GM12878 (cell line): ENCODE data around the gene TANK.

Source experiments
- FOS ChIP-seq: IDR thresholded peaks from 3 replicates; pipeline ENCODE4 v1.6.1; 2011; ENCODE audit warnings: borderline replicate concordance; ENCODE audit not compliant: insufficient read length; ENCODE audit errors: extremely low read depth
- GATAD2B ChIP-seq: fragments of 450-650 bp; conservative IDR thresholded peaks from 2 replicates; pipeline ENCODE4 v1.6.1; 2017; ENCODE audit warnings: low read depth, mild to moderate bottlenecking, moderate library complexity
- POLR2A ChIP-seq: IDR thresholded peaks from 2 replicates; pipeline ENCODE4 v1.6.1; 2011; ENCODE audit warnings: low read depth, mild to moderate bottlenecking, low read length
- POLR2AphosphoS5 ChIP-seq: IDR thresholded peaks from 2 replicates; pipeline ENCODE4 v1.6.1; 2011; ENCODE audit warnings: mild to moderate bottlenecking, low read length, inconsistent platforms
- RCOR1 ChIP-seq: conservative IDR thresholded peaks from 2 replicates; pipeline ENCODE4 v1.6.1; 2012; ENCODE audit warnings: low read depth, low read length, improper control_type of control experiment
- SREBF2 ChIP-seq: IDR thresholded peaks from 2 replicates; pipeline ENCODE4 v1.6.1; 2012; ENCODE audit warnings: mild to moderate bottlenecking, low read length
- TARDBP ChIP-seq: IDR thresholded peaks from 2 replicates; pipeline ENCODE4 v1.6.1; 2016; ENCODE audit warnings: borderline replicate concordance
- TF ChIP-seq, protein P1 (sequence below), 3 experiments: IDR thresholded peaks in 2 of 3; conservative IDR thresholded peaks in 1 of 3; 2 replicates each; pipeline ENCODE4 v1.5.1; 2011; ENCODE audit warnings: low read depth in 3 of 3, low read length in 3 of 3, mild to moderate bottlenecking in 3 of 3, control low read depth in 2 of 3, moderate library complexity in 2 of 3, inconsistent platforms in 1 of 3, mixed read lengths in 1 of 3; ENCODE audit not compliant: control insufficient read depth in 2 of 3, insufficient read depth in 1 of 3; ENCODE audit errors: extremely low read depth in 1 of 3
- TF ChIP-seq, protein P2 (sequence below): fragments of 450-650 bp; IDR thresholded peaks from 2 replicates; pipeline ENCODE4 v1.6.1; 2017; ENCODE audit warnings: mild to moderate bottlenecking, moderate library complexity
- TF ChIP-seq, protein P3 (sequence below): fragments of 450-650 bp; formaldehyde crosslinking; IDR thresholded peaks from 2 replicates; pipeline ENCODE4 v1.5.0; 2022; ENCODE audit warnings: mild to moderate bottlenecking, missing genetic modification characterization
- TF ChIP-seq, protein P4 (sequence below): IDR thresholded peaks from 2 replicates; pipeline ENCODE4 v1.6.1; 2012; ENCODE audit warnings: low read length, inconsistent platforms
- TF ChIP-seq, protein P5 (sequence below): fragments of 450-650 bp; IDR thresholded peaks from 2 replicates; pipeline ENCODE4 v1.6.1; 2016; ENCODE audit warnings: mild to moderate bottlenecking, moderate library complexity, borderline replicate concordance
- TF ChIP-seq, protein P6 (sequence below): fragments of 450-650 bp; formaldehyde crosslinking; IDR thresholded peaks from 2 replicates; pipeline ENCODE4 v1.4.0; 2022; ENCODE audit warnings: mild to moderate bottlenecking, moderate library complexity

DNA sequence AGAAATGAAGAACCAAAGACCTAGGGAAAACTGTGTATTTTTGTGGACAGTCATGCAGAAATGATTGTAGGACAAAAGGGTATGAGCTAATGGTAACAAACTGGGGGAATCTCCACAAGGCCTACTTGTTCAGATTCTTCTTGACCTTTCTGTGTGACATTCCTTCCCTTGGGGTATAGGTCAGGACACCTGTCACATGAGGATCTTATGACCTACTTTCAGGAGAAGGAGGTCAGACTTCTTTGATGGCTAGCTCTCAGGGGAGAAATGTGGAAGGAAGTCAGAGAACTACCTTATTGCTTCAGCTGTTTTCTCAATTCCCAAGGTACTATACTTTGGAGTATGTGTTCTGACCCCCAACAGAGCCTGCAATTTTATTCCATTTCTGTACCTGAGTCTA is 40.7 kb upstream of the TANK start:
- TF ChIP-seq TARDBP = no peak
- TF ChIP-seq, protein P1, sequence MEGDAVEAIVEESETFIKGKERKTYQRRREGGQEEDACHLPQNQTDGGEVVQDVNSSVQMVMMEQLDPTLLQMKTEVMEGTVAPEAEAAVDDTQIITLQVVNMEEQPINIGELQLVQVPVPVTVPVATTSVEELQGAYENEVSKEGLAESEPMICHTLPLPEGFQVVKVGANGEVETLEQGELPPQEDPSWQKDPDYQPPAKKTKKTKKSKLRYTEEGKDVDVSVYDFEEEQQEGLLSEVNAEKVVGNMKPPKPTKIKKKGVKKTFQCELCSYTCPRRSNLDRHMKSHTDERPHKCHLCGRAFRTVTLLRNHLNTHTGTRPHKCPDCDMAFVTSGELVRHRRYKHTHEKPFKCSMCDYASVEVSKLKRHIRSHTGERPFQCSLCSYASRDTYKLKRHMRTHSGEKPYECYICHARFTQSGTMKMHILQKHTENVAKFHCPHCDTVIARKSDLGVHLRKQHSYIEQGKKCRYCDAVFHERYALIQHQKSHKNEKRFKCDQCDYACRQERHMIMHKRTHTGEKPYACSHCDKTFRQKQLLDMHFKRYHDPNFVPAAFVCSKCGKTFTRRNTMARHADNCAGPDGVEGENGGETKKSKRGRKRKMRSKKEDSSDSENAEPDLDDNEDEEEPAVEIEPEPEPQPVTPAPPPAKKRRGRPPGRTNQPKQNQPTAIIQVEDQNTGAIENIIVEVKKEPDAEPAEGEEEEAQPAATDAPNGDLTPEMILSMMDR (IDR thresholded peaks at IDR 0.05 in 2 of 3, conservative IDR thresholded peaks at IDR 0.05 in 1 of 3; ENCODE audit: control insufficient read depth in 2 of 3, extremely low read depth in 1 of 3, insufficient read depth in 1 of 3, low read depth in 3 of 3, low read length in 3 of 3) = no peak
- TF ChIP-seq, protein P2, sequence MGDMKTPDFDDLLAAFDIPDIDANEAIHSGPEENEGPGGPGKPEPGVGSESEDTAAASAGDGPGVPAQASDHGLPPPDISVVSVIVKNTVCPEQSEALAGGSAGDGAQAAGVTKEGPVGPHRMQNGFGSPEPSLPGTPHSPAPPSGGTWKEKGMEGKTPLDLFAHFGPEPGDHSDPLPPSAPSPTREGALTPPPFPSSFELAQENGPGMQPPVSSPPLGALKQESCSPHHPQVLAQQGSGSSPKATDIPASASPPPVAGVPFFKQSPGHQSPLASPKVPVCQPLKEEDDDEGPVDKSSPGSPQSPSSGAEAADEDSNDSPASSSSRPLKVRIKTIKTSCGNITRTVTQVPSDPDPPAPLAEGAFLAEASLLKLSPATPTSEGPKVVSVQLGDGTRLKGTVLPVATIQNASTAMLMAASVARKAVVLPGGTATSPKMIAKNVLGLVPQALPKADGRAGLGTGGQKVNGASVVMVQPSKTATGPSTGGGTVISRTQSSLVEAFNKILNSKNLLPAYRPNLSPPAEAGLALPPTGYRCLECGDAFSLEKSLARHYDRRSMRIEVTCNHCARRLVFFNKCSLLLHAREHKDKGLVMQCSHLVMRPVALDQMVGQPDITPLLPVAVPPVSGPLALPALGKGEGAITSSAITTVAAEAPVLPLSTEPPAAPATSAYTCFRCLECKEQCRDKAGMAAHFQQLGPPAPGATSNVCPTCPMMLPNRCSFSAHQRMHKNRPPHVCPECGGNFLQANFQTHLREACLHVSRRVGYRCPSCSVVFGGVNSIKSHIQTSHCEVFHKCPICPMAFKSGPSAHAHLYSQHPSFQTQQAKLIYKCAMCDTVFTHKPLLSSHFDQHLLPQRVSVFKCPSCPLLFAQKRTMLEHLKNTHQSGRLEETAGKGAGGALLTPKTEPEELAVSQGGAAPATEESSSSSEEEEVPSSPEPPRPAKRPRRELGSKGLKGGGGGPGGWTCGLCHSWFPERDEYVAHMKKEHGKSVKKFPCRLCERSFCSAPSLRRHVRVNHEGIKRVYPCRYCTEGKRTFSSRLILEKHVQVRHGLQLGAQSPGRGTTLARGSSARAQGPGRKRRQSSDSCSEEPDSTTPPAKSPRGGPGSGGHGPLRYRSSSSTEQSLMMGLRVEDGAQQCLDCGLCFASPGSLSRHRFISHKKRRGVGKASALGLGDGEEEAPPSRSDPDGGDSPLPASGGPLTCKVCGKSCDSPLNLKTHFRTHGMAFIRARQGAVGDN = no peak
- TF ChIP-seq, protein P3, sequence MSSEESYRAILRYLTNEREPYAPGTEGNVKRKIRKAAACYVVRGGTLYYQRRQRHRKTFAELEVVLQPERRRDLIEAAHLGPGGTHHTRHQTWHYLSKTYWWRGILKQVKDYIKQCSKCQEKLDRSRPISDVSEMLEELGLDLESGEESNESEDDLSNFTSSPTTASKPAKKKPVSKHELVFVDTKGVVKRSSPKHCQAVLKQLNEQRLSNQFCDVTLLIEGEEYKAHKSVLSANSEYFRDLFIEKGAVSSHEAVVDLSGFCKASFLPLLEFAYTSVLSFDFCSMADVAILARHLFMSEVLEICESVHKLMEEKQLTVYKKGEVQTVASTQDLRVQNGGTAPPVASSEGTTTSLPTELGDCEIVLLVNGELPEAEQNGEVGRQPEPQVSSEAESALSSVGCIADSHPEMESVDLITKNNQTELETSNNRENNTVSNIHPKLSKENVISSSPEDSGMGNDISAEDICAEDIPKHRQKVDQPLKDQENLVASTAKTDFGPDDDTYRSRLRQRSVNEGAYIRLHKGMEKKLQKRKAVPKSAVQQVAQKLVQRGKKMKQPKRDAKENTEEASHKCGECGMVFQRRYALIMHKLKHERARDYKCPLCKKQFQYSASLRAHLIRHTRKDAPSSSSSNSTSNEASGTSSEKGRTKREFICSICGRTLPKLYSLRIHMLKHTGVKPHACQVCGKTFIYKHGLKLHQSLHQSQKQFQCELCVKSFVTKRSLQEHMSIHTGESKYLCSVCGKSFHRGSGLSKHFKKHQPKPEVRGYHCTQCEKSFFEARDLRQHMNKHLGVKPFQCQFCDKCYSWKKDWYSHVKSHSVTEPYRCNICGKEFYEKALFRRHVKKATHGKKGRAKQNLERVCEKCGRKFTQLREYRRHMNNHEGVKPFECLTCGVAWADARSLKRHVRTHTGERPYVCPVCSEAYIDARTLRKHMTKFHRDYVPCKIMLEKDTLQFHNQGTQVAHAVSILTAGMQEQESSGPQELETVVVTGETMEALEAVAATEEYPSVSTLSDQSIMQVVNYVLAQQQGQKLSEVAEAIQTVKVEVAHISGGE (CRISPR knock-in tag) = no peak
- TF ChIP-seq POLR2AphosphoS5 = no peak
- TF ChIP-seq, protein P4, sequence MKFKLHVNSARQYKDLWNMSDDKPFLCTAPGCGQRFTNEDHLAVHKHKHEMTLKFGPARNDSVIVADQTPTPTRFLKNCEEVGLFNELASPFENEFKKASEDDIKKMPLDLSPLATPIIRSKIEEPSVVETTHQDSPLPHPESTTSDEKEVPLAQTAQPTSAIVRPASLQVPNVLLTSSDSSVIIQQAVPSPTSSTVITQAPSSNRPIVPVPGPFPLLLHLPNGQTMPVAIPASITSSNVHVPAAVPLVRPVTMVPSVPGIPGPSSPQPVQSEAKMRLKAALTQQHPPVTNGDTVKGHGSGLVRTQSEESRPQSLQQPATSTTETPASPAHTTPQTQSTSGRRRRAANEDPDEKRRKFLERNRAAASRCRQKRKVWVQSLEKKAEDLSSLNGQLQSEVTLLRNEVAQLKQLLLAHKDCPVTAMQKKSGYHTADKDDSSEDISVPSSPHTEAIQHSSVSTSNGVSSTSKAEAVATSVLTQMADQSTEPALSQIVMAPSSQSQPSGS = no peak
- TF ChIP-seq, protein P5, sequence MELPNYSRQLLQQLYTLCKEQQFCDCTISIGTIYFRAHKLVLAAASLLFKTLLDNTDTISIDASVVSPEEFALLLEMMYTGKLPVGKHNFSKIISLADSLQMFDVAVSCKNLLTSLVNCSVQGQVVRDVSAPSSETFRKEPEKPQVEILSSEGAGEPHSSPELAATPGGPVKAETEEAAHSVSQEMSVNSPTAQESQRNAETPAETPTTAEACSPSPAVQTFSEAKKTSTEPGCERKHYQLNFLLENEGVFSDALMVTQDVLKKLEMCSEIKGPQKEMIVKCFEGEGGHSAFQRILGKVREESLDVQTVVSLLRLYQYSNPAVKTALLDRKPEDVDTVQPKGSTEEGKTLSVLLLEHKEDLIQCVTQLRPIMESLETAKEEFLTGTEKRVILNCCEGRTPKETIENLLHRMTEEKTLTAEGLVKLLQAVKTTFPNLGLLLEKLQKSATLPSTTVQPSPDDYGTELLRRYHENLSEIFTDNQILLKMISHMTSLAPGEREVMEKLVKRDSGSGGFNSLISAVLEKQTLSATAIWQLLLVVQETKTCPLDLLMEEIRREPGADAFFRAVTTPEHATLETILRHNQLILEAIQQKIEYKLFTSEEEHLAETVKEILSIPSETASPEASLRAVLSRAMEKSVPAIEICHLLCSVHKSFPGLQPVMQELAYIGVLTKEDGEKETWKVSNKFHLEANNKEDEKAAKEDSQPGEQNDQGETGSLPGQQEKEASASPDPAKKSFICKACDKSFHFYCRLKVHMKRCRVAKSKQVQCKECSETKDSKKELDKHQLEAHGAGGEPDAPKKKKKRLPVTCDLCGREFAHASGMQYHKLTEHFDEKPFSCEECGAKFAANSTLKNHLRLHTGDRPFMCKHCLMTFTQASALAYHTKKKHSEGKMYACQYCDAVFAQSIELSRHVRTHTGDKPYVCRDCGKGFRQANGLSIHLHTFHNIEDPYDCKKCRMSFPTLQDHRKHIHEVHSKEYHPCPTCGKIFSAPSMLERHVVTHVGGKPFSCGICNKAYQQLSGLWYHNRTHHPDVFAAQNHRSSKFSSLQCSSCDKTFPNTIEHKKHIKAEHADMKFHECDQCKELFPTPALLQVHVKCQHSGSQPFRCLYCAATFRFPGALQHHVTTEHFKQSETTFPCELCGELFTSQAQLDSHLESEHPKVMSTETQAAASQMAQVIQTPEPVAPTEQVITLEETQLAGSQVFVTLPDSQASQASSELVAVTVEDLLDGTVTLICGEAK = no peak
- TF ChIP-seq RCOR1 = no peak
- TF ChIP-seq, protein P6, sequence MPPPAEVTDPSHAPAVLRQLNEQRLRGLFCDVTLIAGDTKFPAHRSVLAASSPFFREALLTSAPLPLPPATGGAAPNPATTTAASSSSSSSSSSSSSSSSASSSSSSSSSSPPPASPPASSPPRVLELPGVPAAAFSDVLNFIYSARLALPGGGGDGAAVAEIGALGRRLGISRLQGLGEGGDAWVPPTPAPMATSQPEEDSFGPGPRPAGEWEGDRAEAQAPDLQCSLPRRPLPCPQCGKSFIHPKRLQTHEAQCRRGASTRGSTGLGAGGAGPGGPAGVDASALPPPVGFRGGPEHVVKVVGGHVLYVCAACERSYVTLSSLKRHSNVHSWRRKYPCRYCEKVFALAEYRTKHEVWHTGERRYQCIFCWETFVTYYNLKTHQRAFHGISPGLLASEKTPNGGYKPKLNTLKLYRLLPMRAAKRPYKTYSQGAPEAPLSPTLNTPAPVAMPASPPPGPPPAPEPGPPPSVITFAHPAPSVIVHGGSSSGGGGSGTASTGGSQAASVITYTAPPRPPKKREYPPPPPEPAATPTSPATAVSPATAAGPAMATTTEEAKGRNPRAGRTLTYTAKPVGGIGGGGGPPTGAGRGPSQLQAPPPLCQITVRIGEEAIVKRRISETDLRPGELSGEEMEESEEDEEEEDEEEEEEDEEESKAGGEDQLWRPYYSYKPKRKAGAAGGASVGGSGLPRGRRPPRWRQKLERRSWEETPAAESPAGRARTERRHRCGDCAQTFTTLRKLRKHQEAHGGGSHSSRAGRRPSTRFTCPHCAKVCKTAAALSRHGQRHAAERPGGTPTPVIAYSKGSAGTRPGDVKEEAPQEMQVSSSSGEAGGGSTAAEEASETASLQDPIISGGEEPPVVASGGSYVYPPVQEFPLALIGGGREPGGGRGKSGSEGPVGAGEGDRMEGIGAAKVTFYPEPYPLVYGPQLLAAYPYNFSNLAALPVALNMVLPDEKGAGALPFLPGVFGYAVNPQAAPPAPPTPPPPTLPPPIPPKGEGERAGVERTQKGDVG (CRISPR knock-in tag) = no peak
- no peak for TF ChIP-seq POLR2A
- TF ChIP-seq FOS = no peak
- TF ChIP-seq GATAD2B = no peak
- TF ChIP-seq SREBF2 = no peak
